ENCODE data around the gene NEU1. TPM values are rescaled to one million over a fixed set of nuclear protein-coding genes. Genes with fewer than 3 reads are reported as not detected.

Gene NEU1
- total RNA-seq, 4 donors from 2014 or later = 20.5 to 28.4 (median 23.4) TPM

DNA sequence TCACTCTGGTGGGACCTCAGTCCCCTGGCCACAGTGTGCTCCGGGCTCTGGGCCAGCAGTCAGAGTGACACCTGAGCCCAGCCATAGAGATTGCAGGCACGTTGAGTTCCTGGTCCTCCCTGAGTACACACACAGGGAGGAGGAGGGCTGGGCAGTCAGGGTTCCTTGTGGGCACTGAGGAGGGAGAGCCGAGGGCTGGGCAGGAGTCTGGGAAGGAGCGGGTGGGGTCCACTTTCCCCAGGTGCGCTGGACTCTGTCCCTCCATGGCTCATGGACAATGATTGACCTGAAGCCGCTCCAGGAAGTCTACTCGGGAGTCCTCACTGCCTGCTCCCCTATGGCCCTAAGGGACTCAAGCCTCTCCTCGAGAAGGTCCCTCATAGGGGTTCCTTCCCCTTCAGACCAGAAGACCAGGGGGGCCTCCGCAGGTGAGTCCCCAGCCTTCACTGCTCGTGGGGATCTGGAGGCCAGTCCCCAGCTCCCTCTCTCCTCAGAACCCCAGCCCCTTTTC is 15.1 kb upstream of the NEU1 start:
- H3K4me1 ChIP-seq = no peaks in the 10 kb centered on the region
- no peaks in the 10 kb centered on the region for H3K27me3 ChIP-seq
- no peak overlapping the region for H3K4me3 ChIP-seq
- TF ChIP-seq CTCF (IDR thresholded peaks at IDR 0.05) (no peak), POLR2A (IDR thresholded peaks at IDR 0.05) (peak in 1 of 2 donors; percentile 41)
- no peak for DNase-seq
- peak overlapping the region; percentile 52 to 63 for H3K27ac ChIP-seq
- intact Hi-C loops (cut with DNase I; ENCODE audit: low total_unique reads) = no loop called here
- H3K9me3 ChIP-seq = no peaks in the 10 kb centered on the region
- no peaks in the 10 kb centered on the region for H3K36me3 ChIP-seq

DNA sequence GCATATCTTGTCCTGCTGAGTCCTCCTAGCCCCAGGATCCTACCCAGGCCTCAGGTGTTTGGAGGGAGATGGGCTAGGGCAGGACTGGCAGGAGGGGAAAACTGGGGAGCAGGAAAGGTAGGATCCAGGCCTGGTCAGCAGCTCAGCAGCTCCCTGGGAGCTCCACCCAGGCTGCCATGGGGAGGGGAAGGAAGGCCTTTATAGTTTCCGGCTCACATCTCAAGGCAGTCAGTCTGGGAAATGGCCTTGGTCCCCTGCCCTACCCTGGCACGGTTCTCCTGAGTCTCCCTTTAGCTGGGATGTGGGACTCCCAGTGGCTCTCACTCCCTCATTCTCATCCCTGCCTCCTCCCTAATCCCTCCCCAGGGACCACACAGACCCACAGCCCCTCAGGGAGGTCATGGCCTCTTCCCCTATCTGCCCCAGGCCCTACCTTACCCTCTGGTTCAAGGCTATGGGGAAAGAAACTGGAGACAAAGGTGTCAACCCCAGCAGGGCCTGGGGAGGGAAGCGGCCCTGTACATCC is 14.6 kb upstream of the NEU1 start:
- peak overlapping the region; percentile 52 to 63 for H3K27ac ChIP-seq
- no peaks in the 10 kb centered on the region for H3K36me3 ChIP-seq
- no peaks in the 10 kb centered on the region for H3K27me3 ChIP-seq
- H3K9me3 ChIP-seq = no peaks in the 10 kb centered on the region
- no peak overlapping the region for H3K4me3 ChIP-seq
- H3K4me1 ChIP-seq = no peaks in the 10 kb centered on the region
- intact Hi-C loops (cut with DNase I; ENCODE audit: low total_unique reads) = no loop called here
- DNase-seq = no peak
- TF ChIP-seq POLR2A (IDR thresholded peaks at IDR 0.05) (no peak), CTCF (IDR thresholded peaks at IDR 0.05) (no peak)

GRCh38 chr6:31876357-31876756 is 13.7 kb upstream of the NEU1 start:
- TF ChIP-seq POLR2A (IDR thresholded peaks at IDR 0.05) = no peak
- TF ChIP-seq CTCF (IDR thresholded peaks at IDR 0.05) = no peak
- H3K4me1 ChIP-seq = no peaks in the 10 kb centered on the region
- no peak for DNase-seq

GRCh38 chr6:31875877-31876276 is 13.3 kb upstream of the NEU1 start:
- no peaks in the 10 kb centered on the region for H3K4me1 ChIP-seq
- no peak for TF ChIP-seq POLR2A (IDR thresholded peaks at IDR 0.05)
- no peak for TF ChIP-seq CTCF (IDR thresholded peaks at IDR 0.05)
- intact Hi-C loops (cut with DNase I; ENCODE audit: low total_unique reads) = no loop called here

More at GRCh38 chr6:31876357-31876756, 13.7 kb upstream of the NEU1 start:
- Histone ChIP-seq H3K9me3 (no peaks in the 10 kb centered on the region), H3K4me3 (no peak overlapping the region), H3K27me3 (no peaks in the 10 kb centered on the region), H3K27ac (no peak overlapping the region), H3K36me3 (no peaks in the 10 kb centered on the region)
- intact Hi-C loops (cut with DNase I; ENCODE audit: low total_unique reads) = no loop called here

DNA sequence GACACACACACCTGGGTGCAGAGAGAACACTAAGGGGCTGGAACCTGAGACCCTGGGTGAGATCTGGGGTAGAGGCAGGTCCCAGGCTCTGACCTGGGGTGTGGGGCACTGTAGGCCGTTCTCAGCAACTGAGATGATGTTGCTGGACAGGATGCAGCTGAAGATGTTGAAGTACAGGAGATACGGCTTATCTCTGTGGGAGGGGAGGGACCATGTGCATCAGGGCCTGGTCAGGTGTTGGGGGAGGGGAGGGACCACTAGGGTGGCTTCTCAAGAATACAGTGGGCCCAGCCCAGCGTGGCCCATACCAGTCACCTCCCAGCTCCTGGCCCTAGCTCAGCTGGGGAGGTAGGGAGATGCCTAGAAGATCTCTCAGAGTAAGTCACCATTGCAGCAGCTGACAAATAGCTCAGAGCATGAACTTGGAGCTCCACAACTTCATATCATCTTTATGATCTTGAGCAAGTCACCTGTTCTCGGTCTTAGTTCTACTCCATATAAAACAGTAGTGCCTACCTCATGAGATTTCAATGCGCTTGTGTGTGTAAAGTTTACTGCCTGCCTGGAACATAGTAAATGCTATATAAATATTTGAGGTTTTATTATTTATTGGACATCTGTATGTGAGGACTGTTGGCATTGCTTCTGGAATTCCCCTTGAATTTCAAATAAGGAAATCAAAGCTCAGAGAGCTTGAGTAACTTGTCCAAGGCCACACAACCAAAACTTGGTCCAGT is 12.4 kb upstream of the NEU1 start:
- no peaks in the 10 kb centered on the region for H3K27me3 ChIP-seq
- no peak overlapping the region for H3K27ac ChIP-seq
- no peaks in the 10 kb centered on the region for H3K4me1 ChIP-seq
- intact Hi-C loops (cut with DNase I; ENCODE audit: low total_unique reads) = no loop called here
- H3K36me3 ChIP-seq = no peaks in the 10 kb centered on the region
- H3K4me3 ChIP-seq = no peak overlapping the region
- TF ChIP-seq CTCF (IDR thresholded peaks at IDR 0.05) (no peak), POLR2A (IDR thresholded peaks at IDR 0.05) (no peak)
- DNase-seq = no peak
- no peaks in the 10 kb centered on the region for H3K9me3 ChIP-seq

More at GRCh38 chr6:31875877-31876276, 13.3 kb upstream of the NEU1 start:
- Histone ChIP-seq H3K9me3 (no peaks in the 10 kb centered on the region), H3K4me3 (no peak overlapping the region), H3K27me3 (no peaks in the 10 kb centered on the region), H3K27ac (no peak overlapping the region), H3K36me3 (no peaks in the 10 kb centered on the region)
- no peak for DNase-seq
